Osteocyte (in vitro differentiated cells): ENCODE data around the gene CNOT1. TPM values are rescaled to one million over a fixed set of nuclear protein-coding genes. Genes with fewer than 3 reads are reported as not detected.

Source experiments
- DNase-seq: peaks from one replicate; pipeline ENCODE4 v3.0.0; 2021; ENCODE audit warnings: mixed read lengths; ENCODE audit not compliant: unreplicated experiment; ENCODE audit errors: extremely low spot score
- H3K27ac Mint-ChIP-seq: one replicate; pipeline ENCODE4 v1.8.0; 2021; ENCODE audit warnings: mild to moderate bottlenecking, mixed read lengths; ENCODE audit not compliant: unreplicated experiment
- H3K27me3 Mint-ChIP-seq: one replicate; pipeline ENCODE4 v1.8.0; 2021; ENCODE audit warnings: mixed read lengths; ENCODE audit not compliant: unreplicated experiment
- H3K36me3 Mint-ChIP-seq: one replicate; pipeline ENCODE4 v1.8.0; 2021; ENCODE audit warnings: mixed read lengths; ENCODE audit not compliant: unreplicated experiment
- H3K4me1 Mint-ChIP-seq: one replicate; pipeline ENCODE4 v1.8.0; 2021; ENCODE audit warnings: mixed read lengths; ENCODE audit not compliant: unreplicated experiment
- H3K4me3 Mint-ChIP-seq: one replicate; pipeline ENCODE4 v1.8.0; 2021; ENCODE audit warnings: mild to moderate bottlenecking, moderate library complexity, mixed read lengths; ENCODE audit not compliant: unreplicated experiment
- H3K9me3 Mint-ChIP-seq: one replicate; pipeline ENCODE4 v1.8.0; 2021; ENCODE audit warnings: mixed read lengths; ENCODE audit not compliant: unreplicated experiment
- total RNA-seq: library from RNA; stranded (reverse); gene quantifications from 2 replicates; pipeline ENCODE4 v1.2.1, GENCODE V29; 2021
- TF ChIP-seq, protein P1 (sequence below): fragments of 200-600 bp; sonication (generic); IDR thresholded peaks from 2 replicates; pipeline ENCODE4 v1.5.0; 2021; ENCODE audit warnings: antibody characterized with exemption, mild to moderate bottlenecking, moderate library complexity

CNOT1 gene
- total RNA-seq, 1 donor from 2014 or later, result 122 TPM

DNA sequence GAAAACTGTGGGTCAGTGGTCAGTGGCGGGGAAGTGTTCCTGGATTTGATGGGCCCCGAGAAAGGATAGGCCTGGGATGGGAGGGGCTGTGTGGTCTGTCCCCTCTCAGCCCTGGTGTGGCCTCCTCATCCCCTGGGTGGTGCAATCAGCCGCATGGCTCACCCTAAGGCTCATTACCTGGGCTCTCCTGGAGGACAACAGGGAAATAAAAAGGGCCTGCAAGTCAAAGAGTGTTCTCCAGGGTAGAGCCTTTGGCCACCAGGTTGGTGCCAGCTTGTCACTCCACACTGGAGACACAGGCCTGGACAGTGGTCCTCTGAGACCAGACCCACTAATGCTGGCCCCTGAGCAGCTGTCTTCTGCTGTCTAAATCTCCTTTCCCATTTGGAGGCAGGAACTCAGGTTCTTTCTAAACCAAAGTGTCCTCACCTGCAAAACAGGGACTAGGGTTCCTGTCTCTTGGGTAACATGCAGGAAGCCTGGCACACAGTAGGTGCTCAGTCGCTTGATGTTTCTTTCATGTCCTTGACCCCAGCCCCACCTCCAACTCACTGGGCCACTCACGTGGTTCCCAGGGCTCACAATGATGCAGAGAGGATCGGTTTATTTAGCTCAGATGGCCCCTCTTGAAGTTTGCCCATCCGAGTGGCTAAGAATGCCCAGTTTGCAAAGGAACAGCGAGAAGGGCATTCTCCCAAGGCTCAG, 127.3 kb downstream of the CNOT1 start:
- Mint-ChIP-seq H3K27me3 (no peaks in the 10 kb centered on the region), H3K27ac (no peak overlapping the region), H3K4me3 (no peak overlapping the region), H3K36me3 (no peaks in the 10 kb centered on the region), H3K9me3 (no peaks in the 10 kb centered on the region), H3K4me1 (peaks cover 9% of the 10 kb centered on the region)
- DNase-seq, result no peak
- TF ChIP-seq, protein P1, sequence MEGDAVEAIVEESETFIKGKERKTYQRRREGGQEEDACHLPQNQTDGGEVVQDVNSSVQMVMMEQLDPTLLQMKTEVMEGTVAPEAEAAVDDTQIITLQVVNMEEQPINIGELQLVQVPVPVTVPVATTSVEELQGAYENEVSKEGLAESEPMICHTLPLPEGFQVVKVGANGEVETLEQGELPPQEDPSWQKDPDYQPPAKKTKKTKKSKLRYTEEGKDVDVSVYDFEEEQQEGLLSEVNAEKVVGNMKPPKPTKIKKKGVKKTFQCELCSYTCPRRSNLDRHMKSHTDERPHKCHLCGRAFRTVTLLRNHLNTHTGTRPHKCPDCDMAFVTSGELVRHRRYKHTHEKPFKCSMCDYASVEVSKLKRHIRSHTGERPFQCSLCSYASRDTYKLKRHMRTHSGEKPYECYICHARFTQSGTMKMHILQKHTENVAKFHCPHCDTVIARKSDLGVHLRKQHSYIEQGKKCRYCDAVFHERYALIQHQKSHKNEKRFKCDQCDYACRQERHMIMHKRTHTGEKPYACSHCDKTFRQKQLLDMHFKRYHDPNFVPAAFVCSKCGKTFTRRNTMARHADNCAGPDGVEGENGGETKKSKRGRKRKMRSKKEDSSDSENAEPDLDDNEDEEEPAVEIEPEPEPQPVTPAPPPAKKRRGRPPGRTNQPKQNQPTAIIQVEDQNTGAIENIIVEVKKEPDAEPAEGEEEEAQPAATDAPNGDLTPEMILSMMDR, result no peak

- DNase-seq, result no peak
- H3K27ac Mint-ChIP-seq, result no peak overlapping the region
- TF ChIP-seq, protein P1, result no peak
- H3K4me1 Mint-ChIP-seq, result peaks cover 9% of the 10 kb centered on the region
- H3K4me3 Mint-ChIP-seq, result peak overlapping the region; percentile 57
- no peaks in the 10 kb centered on the region for H3K36me3 Mint-ChIP-seq
- H3K9me3 Mint-ChIP-seq, result no peaks in the 10 kb centered on the region
- H3K27me3 Mint-ChIP-seq, result no peaks in the 10 kb centered on the region
Observed at GRCh38 chr16:58501242-58502131, 128.1 kb downstream of the CNOT1 start.

DNA sequence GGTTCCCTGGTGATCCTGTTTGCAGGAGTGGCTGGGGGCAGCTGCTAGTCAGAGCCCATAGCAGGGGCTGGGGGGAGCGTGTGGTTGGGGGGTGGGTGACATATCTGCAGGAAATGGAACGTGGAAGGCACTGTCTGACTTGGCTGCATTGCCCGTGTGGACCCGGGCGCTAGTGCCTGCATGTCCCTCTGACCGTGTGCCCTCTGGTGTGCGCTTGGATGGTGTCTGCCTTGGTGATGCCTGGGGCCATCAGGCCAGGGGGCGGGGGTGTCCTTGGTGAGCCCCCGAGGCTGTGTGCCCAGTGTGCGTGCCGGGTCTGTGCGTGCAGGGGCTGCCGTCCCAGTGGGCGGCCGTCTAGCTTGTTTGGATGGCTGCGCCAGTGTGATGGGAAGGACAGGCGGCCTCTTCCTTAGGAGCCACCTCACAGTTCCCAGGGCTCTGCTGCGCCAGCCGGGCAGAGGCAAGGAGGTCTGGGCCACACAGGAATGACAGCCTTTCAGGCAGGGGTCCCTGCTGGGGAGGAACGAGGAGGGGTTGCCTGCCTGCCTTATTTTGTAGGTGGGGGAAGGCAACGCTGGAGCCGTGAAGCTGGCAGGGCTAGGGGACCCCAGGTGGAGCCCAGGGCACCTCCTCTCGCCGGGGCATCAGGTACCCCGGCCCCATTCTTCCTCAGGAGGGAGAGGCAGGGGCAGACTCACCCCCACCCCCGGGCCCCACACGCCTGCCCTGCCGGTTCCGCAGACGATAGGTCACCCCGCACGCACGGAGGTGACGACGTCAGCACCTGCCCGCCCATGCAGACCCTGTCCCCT, 129.0 kb downstream of the CNOT1 start:
- no peaks in the 10 kb centered on the region for H3K27me3 Mint-ChIP-seq
- H3K27ac Mint-ChIP-seq, result no peak overlapping the region
- no peaks in the 10 kb centered on the region for H3K9me3 Mint-ChIP-seq
- H3K36me3 Mint-ChIP-seq, result no peaks in the 10 kb centered on the region
- H3K4me3 Mint-ChIP-seq, result peak overlapping the region; percentile 67
- H3K4me1 Mint-ChIP-seq, result peaks cover 10% of the 10 kb centered on the region
- TF ChIP-seq, protein P1, result no peak
- DNase-seq, result no peak

GRCh38 chr16:58499615-58500351, 129.8 kb downstream of the CNOT1 start, which contains the start of gene NDRG4:
Gene NDRG4, plus strand, starts transcription at chr16:58500143. Its CDS starts 106 bp downstream, at chr16:58500249.
- no peaks in the 10 kb centered on the region for H3K36me3 Mint-ChIP-seq
- peak within 1 kb of the TSS; percentile 18 for H3K27ac Mint-ChIP-seq
- DNase-seq, result no peak
- H3K4me1 Mint-ChIP-seq, result peaks cover 18% of the 10 kb centered on the region
- peak within 1 kb of the TSS; percentile 67 for H3K4me3 Mint-ChIP-seq
- TF ChIP-seq, protein P1, result no peak
- H3K9me3 Mint-ChIP-seq, result no peaks in the 10 kb centered on the region
- H3K27me3 Mint-ChIP-seq, result no peaks in the 10 kb centered on the region
